Measurements from ENCODE around the gene DNAJC27. TPM values are rescaled to one million over a fixed set of nuclear protein-coding genes. Genes with fewer than 3 reads are reported as not detected.

DNAJC27 gene
- total RNA-seq, 1 experiment from 2014 or later: 4.6 TPM

GRCh38 chr2:24920809-24921441, 50.8 kb downstream of the DNAJC27 start:
- CTCF ChIA-PET: no interaction called here
- Histone ChIP-seq H4K20me1 (ENCODE audit: insufficient read depth) (no peaks in the 10 kb centered on the region), H3K27me3 (ENCODE audit: insufficient read depth, low read length) (no peaks in the 10 kb centered on the region), H3K36me3 (ENCODE audit: control insufficient read depth in 1 of 2, insufficient read depth in 2 of 2, low read length in 2 of 2) (no peaks in the 10 kb centered on the region; a peak in 1 of 4 replicates), H3K4me1 (ENCODE audit: control insufficient read depth in 1 of 2, insufficient read depth in 2 of 2, low read length in 2 of 2) (peaks cover 5 to 20% of the 10 kb centered on the region in 2 experiments; a peak in 3 of 4 replicates), H3K9ac (ENCODE audit: low read length) (peak overlapping the region; percentile 54), H3K9me2 (ENCODE audit: insufficient read depth) (no peaks in the 10 kb centered on the region), H3K4me2 (ENCODE audit: low read length) (peak overlapping the region; percentile 89), H3K27ac (ENCODE audit: low read depth, low read length) (peak overlapping the region; percentile 54), H3K4me3 (replicated peaks in 1 of 2; ENCODE audit: low read depth in 1 of 2, low read length in 2 of 2) (peak overlapping the region; percentile 61 to 66), H2AFZ (ENCODE audit: low read depth, low read length, poor library complexity, severe bottlenecking) (peak overlapping the region; percentile 55), H3K79me2 (ENCODE audit: insufficient read depth, low read length) (peaks cover 36% of the 10 kb centered on the region), H3K9me3 (ENCODE audit: control insufficient read depth in 1 of 2, insufficient read depth in 1 of 2, low read depth in 1 of 2, low read length in 2 of 2) (no peaks in the 10 kb centered on the region)
- no peak for DNase-seq (ENCODE audit: low read depth, low spot score)
- intact Hi-C loops (cut with micrococcal nuclease): loop anchor here (1.0 kb wide), 1 partner anchor 511 kb away; no protein-coding TSS in a partner anchor
- TSS peak; percentile 71 for BruUV-seq (replicated peaks)
- POLR2A ChIA-PET: interaction anchor here (0.7 kb wide), 1 partner anchor 10 kb away, joined by 3 read pairs; no protein-coding TSS in a partner anchor
- RAD21 ChIA-PET (ENCODE audit: low non-redundant PET in 1 of 2, low total read pairs in 2 of 2, uncharacterized antibody in 2 of 2, unreplicated experiment in 2 of 2): no interaction called here
- TF ChIP-seq CTCF (IDR thresholded peaks at IDR 0.05 in 2 of 3, conservative IDR thresholded peaks at IDR 0.05 in 1 of 3; ENCODE audit: borderline replicate concordance in 1 of 3, insufficient read depth in 1 of 3, low read depth in 2 of 3, low read length in 2 of 3) (peak; percentile 44 to 69 (median 64); a peak in 5 of 6 replicates), REST (IDR thresholded peaks at IDR 0.05; ENCODE audit: low read depth) (no peak)
- ATAC-seq: peak; percentile 64

Data from HCT116 (cell line).